ENCODE data around the gene HAGH. TPM values are rescaled to one million over a fixed set of nuclear protein-coding genes. Genes with fewer than 3 reads are reported as not detected.

Gene HAGH
- total RNA-seq, 4 donors from 2014 or later, result 124 to 245 (median 175) TPM

DNA sequence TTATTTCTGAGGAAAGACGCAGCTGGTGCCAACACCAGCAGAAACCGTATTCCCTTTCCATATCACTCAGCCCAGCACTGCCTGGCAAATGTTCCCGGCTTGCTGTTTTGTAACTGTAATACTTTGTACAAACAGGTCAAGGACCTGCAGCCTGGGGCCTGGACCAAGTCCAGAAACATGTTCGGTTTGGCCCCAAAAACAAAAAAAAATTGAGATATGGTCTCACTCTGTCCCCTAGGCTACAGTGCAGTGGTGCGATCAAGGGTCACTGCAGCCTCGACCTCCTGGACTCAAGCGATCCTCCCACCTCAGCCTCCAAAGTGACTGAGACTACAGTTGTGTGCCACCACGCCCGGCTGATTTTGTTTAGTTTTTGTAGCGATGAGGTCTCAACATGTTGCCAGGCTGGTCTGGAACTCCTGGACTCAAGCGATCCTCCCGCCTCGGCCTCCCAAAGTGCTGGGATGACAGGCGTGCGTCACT is 1.2 kb downstream of the HAGH start:
- Histone ChIP-seq H3K27me3 (no peaks in the 10 kb centered on the region), H3K4me1 (peaks cover 0 to 73% (median 23%) of the 10 kb centered on the region in 3 donors), H3K4me3 (peak overlapping the region; percentile 57 to 79), H3K27ac (peak overlapping the region in 3 of 4 donors; percentile 91 to 96 (median 92)), H3K36me3 (peaks cover 0 to 31% of the 10 kb centered on the region in 2 donors), H3K9me3 (no peaks in the 10 kb centered on the region)
- 50 to 67% methylated on average over 5 to 7 of the region's 15 CpGs for WGBS, 2 donors (ENCODE audit: low coverage in 1 of 2)
- ATAC-seq, result no peak
- TF ChIP-seq POLR2AphosphoS5 (IDR thresholded peaks at IDR 0.05) (no peak), EP300 (IDR thresholded peaks at IDR 0.05) (no peak), POLR2A (IDR thresholded peaks at IDR 0.05) (no peak)
- TF ChIP-seq, protein P1, sequence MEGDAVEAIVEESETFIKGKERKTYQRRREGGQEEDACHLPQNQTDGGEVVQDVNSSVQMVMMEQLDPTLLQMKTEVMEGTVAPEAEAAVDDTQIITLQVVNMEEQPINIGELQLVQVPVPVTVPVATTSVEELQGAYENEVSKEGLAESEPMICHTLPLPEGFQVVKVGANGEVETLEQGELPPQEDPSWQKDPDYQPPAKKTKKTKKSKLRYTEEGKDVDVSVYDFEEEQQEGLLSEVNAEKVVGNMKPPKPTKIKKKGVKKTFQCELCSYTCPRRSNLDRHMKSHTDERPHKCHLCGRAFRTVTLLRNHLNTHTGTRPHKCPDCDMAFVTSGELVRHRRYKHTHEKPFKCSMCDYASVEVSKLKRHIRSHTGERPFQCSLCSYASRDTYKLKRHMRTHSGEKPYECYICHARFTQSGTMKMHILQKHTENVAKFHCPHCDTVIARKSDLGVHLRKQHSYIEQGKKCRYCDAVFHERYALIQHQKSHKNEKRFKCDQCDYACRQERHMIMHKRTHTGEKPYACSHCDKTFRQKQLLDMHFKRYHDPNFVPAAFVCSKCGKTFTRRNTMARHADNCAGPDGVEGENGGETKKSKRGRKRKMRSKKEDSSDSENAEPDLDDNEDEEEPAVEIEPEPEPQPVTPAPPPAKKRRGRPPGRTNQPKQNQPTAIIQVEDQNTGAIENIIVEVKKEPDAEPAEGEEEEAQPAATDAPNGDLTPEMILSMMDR (IDR thresholded peaks at IDR 0.05), result no peak

DNA sequence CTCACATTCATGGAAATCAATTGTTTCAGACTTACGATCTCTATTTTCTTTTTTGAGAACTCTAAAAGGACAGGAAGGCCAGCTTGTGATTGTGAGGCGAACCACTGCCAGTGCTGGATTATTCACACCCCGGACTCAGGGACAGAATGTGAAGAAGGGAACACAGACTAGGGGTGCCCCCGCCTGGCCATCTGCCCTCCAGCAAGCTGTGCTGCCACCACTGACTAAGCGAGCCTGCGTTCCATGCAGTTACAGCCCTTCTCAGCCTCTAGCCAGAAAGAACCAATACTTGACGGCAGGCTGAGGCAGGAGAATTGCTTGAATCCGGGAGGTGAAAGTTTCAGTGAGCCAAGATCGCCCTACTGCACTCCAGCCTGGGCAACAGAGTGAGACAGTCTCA is 2.8 kb downstream of the HAGH start:
- peaks cover 0 to 42% of the 10 kb centered on the region in 2 donors for H3K36me3 ChIP-seq
- no peaks in the 10 kb centered on the region for H3K27me3 ChIP-seq
- no peak for TF ChIP-seq POLR2AphosphoS5 (IDR thresholded peaks at IDR 0.05)
- TF ChIP-seq, protein P1 (IDR thresholded peaks at IDR 0.05), result no peak
- no peak for TF ChIP-seq POLR2A (IDR thresholded peaks at IDR 0.05)
- TF ChIP-seq EP300 (IDR thresholded peaks at IDR 0.05), result no peak
- H3K4me3 ChIP-seq, result no peak overlapping the region
- 51 to 57% methylated on average over 5 to 6 of the region's 9 CpGs for whole genome bisulfite sequencing, 2 donors (ENCODE audit: low coverage in 1 of 2)
- no peaks in the 10 kb centered on the region for H3K9me3 ChIP-seq
- no peak for ATAC-seq
- H3K27ac ChIP-seq, result no peak overlapping the region
- H3K4me1 ChIP-seq, result peaks cover 0 to 57% (median 18%) of the 10 kb centered on the region in 3 donors

DNA sequence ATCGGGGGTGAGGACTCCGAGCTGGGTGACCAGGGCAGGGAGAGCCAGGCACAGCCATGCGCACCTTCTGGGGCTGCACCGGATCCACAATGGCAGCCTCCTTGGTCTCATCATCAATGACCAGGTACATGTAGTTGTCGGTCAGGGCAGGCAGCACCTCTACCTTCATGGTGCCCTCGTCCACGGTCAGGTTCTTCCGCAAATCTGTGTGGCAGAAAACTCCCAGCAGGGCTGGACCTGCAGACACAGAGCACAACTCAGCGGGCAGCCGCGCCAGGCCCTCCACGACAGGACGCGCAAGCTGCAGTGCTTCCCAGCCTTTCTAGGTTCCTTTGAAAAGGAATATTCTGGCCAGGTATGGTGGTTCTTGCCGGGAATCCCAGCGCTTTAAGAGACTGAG is 3.8 kb downstream of the HAGH start:
- Histone ChIP-seq H3K36me3 (peaks cover 0 to 53% of the 10 kb centered on the region in 2 donors), H3K4me3 (no peak overlapping the region), H3K4me1 (peaks cover 0 to 46% (median 16%) of the 10 kb centered on the region in 3 donors), H3K9me3 (no peaks in the 10 kb centered on the region), H3K27me3 (no peaks in the 10 kb centered on the region), H3K27ac (no peak overlapping the region)
- no peak for TF ChIP-seq POLR2AphosphoS5 (IDR thresholded peaks at IDR 0.05)
- no peak for TF ChIP-seq EP300 (IDR thresholded peaks at IDR 0.05)
- TF ChIP-seq POLR2A (IDR thresholded peaks at IDR 0.05), result no peak
- TF ChIP-seq, protein P1 (IDR thresholded peaks at IDR 0.05), result no peak
- ATAC-seq, result no peak
- WGBS, 2 donors (ENCODE audit: low coverage in 1 of 2), result 89% methylated on average over 11 of the region's 16 CpGs; no CpG with 5 or more reads in 1 of the 2 donors

DNA sequence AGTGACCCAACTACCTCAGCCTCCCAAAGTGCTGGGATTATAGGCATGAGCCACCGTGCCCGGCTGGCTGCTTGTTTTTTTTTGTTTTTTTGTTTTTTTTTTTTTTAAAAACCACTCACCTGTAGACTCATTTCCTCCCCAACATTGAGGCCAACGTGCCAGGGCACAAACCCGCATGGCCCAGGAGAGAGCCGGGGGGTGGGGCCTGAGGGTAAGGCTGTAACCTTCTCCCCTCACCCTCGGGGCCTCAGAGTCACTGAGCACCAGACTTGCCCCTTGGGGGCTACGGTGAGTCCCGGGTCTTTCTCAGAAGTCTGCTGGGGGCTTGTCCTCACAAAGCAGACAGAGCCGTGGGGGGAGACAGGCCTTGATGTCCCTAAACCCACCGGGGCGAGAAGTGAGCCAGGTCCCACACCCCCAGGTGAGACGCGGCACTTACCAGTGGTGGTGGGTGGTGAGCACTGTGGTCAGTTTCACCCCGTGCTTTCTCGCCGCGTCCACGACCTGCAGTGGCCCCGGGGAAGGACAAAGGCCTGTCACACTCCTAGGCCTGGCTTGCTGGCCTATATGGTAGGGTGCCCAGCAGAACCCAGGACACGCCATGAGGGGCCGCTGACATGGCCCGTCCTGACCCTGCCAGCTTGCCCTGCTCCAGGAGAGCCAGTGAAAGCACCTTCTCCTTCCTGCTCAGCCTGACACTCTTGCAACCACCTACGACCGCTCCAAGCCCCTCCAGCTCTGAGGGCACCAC is 4.6 kb downstream of the HAGH start:
- Histone ChIP-seq H3K4me3 (no peak overlapping the region), H3K9me3 (no peaks in the 10 kb centered on the region), H3K27ac (no peak overlapping the region), H3K36me3 (peaks cover 0 to 60% of the 10 kb centered on the region in 2 donors), H3K27me3 (no peaks in the 10 kb centered on the region), H3K4me1 (peaks cover 0 to 41% (median 14%) of the 10 kb centered on the region in 3 donors)
- TF ChIP-seq POLR2AphosphoS5 (IDR thresholded peaks at IDR 0.05) (no peak), EP300 (IDR thresholded peaks at IDR 0.05) (no peak), POLR2A (IDR thresholded peaks at IDR 0.05) (no peak)
- TF ChIP-seq, protein P1 (IDR thresholded peaks at IDR 0.05), result no peak
- no peak for ATAC-seq
- WGBS, 2 donors (ENCODE audit: low coverage in 1 of 2), result 76 to 86% methylated on average over 2 of the region's 24 CpGs

DNA sequence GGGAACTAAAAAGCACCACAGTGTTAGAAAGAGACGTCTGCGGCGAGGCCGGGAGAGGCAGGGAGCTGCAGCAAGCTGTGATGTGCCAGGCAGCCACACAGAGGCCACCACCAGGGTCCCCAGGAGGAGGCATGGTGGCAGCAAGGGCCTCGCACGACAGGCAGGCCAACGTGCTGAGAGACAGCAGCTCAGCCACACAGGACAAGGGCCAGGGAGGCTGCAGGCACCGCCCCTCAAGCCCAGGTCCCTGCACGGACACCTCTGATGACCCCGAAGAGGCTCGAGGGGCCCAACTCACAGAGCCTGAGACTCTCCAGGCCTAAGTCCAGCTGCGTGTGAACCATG is 5.7 kb downstream of the HAGH start:
- Histone ChIP-seq H3K27me3 (no peaks in the 10 kb centered on the region), H3K27ac (no peak overlapping the region), H3K9me3 (no peaks in the 10 kb centered on the region), H3K36me3 (peaks cover 0 to 71% of the 10 kb centered on the region in 2 donors), H3K4me1 (peaks cover 0 to 40% (median 14%) of the 10 kb centered on the region in 3 donors), H3K4me3 (no peak overlapping the region)
- TF ChIP-seq POLR2AphosphoS5 (IDR thresholded peaks at IDR 0.05) (no peak), EP300 (IDR thresholded peaks at IDR 0.05) (no peak), POLR2A (IDR thresholded peaks at IDR 0.05) (no peak)
- TF ChIP-seq, protein P1 (IDR thresholded peaks at IDR 0.05), result no peak
- 90% methylated on average over 2 of the region's 12 CpGs; no CpG with 5 or more reads in 1 of the 2 donors for WGBS, 2 donors (ENCODE audit: low coverage in 1 of 2)
- ATAC-seq, result no peak
